HepG2 (cell line): Measurements from ENCODE around the gene FNDC10. TPM values are rescaled to one million over a fixed set of nuclear protein-coding genes. Genes with fewer than 3 reads are reported as not detected.

Experiments
- ATAC-seq: fragments of 200-7000 bp; cut with Tn5 transposase; 3 replicates; pipeline ENCODE4 v1.9.1; 2020; ENCODE audit warnings: mild to moderate bottlenecking, moderate library complexity
- BruUV-seq: library from RNA; stranded (reverse); fragments of 400-500 nt; replicated peaks from 2 replicates; lab custom pipeline; 2021; lab: Mats Ljungman, UMichigan
- CTCF ChIA-PET: fragments of 300-600 bp; formaldehyde crosslinking; extraction: SDS; loops from one replicate; lab custom pipeline; 2021; ENCODE audit warnings: low total read pairs, inconsistent platforms, low intra/inter-chr PET ratio; lab: Yijun Ruan, JAX
- POLR2A ChIA-PET: fragments of 350-600 bp; sonication (Branson Sonifier 250); formaldehyde crosslinking; loops from one replicate; lab custom pipeline; 2020; ENCODE audit warnings: antibody characterized with exemption, inconsistent platforms; lab: Yijun Ruan, JAX
- DNase-seq: peaks from one replicate; pipeline ENCODE4 v3.0.0-alpha.2; 2015; ENCODE audit warnings: low spot score
- FAIRE-seq: peaks from 3 replicates; lab custom pipeline; 2011; peaks lifted over from hg19 to GRCh38; lab: Jason Lieb, UNC
- H2AFZ ChIP-seq: one replicate; pipeline ENCODE4 v1.6.1; 2011; ENCODE audit warnings: low read length, inconsistent platforms
- H3K27ac ChIP-seq: fragments of 300-600 bp; 3 replicates; pipeline ENCODE4 v1.8.0; 2011; ENCODE audit warnings: mixed run types, mild to moderate bottlenecking, mixed read lengths, low read length, inconsistent platforms; ENCODE audit not compliant: insufficient read depth; ENCODE audit errors: extremely low read length
- H3K27me3 ChIP-seq, 2 experiments: fragments of 200-600 bp in 1 of 2; 2 replicates in 1 of 2; 3 replicates in 1 of 2; pipeline versions ENCODE4 v1.6.0 to v1.8.0; 2011; ENCODE audit warnings: low read length in 2 of 2, mild to moderate bottlenecking in 2 of 2, moderate library complexity in 2 of 2, inconsistent platforms in 1 of 2; ENCODE audit not compliant: insufficient read depth in 2 of 2, control insufficient read depth in 1 of 2
- H3K36me3 ChIP-seq, 2 experiments: fragments of 200-600 bp in 1 of 2; replicated peaks in 1 of 2; 2 replicates in 1 of 2; 3 replicates in 1 of 2; pipeline versions ENCODE4 v1.5.1 to v1.8.0; 2011; ENCODE audit warnings: low read length in 2 of 2, inconsistent platforms in 1 of 2; ENCODE audit not compliant: insufficient read depth in 2 of 2, control insufficient read depth in 1 of 2
- H3K4me1 ChIP-seq: 2 replicates; pipeline ENCODE4 v1.5.1; 2012; ENCODE audit warnings: low read length, inconsistent platforms; ENCODE audit not compliant: insufficient read depth
- H3K4me2 ChIP-seq: 2 replicates; pipeline ENCODE4 v1.6.0; 2011; ENCODE audit warnings: low read depth, low read length, inconsistent platforms
- H3K4me3 ChIP-seq, 3 experiments: fragments of 200-600 bp in 1 of 3; sonication (generic), shearing (Covaris generic) in 1 of 3; replicated peaks in 1 of 3; 2 replicates each; pipeline ENCODE4 v1.5.1; 2011 to 2016; ENCODE audit warnings: low read length in 3 of 3, inconsistent platforms in 2 of 3, low read depth in 2 of 3, mild to moderate bottlenecking in 2 of 3, control low read depth in 1 of 3, mixed read lengths in 1 of 3; ENCODE audit not compliant: insufficient read depth in 1 of 3
- H3K79me2 ChIP-seq: one replicate; pipeline ENCODE4 v1.6.1; 2011; ENCODE audit warnings: low read length, inconsistent platforms; ENCODE audit not compliant: insufficient read depth
- H3K9ac ChIP-seq: 2 replicates; pipeline ENCODE4 v1.6.0; 2011; ENCODE audit warnings: mild to moderate bottlenecking, low read depth, low read length, inconsistent platforms; ENCODE audit not compliant: insufficient read depth
- H3K9me3 ChIP-seq: 2 replicates; pipeline ENCODE4 v1.5.1; 2012; ENCODE audit warnings: mild to moderate bottlenecking, low read length
- H4K20me1 ChIP-seq: 2 replicates; pipeline ENCODE4 v1.6.0; 2011; ENCODE audit warnings: inconsistent platforms, mild to moderate bottlenecking, low read length, moderate library complexity; ENCODE audit not compliant: insufficient read depth
- BORCS8-MEF2B ChIP-seq: sonication (generic); formaldehyde crosslinking; IDR thresholded peaks from 2 replicates; pipeline ENCODE4 v1.8.0; 2022; ENCODE audit warnings: mild to moderate bottlenecking, missing genetic modification reagents
- BRF2 ChIP-seq: sonication (generic); formaldehyde crosslinking; IDR thresholded peaks from 2 replicates; pipeline ENCODE4 v1.8.1; 2022; ENCODE audit warnings: mild to moderate bottlenecking, missing genetic modification reagents
- HNRNPLL ChIP-seq: fragments of 200-400 bp; formaldehyde crosslinking; IDR thresholded peaks from 2 replicates; pipeline ENCODE4 v1.6.1; 2017; ENCODE audit warnings: mild to moderate bottlenecking, low read depth, low read length; ENCODE audit not compliant: poor library complexity, severe bottlenecking
- HOXA9 ChIP-seq: sonication (generic); formaldehyde crosslinking; IDR thresholded peaks from 2 replicates; pipeline ENCODE4 v1.8.1; 2022; ENCODE audit warnings: missing genetic modification reagents, mild to moderate bottlenecking, moderate library complexity, borderline replicate concordance
- MNT ChIP-seq: fragments of 450-650 bp; IDR thresholded peaks from 2 replicates; pipeline ENCODE4 v1.6.1; 2016
- MTF2 ChIP-seq: sonication (generic); formaldehyde crosslinking; IDR thresholded peaks from 2 replicates; pipeline ENCODE4 v1.5.0; 2020; ENCODE audit warnings: missing genetic modification reagents, borderline replicate concordance
- NR2C2 ChIP-seq: sonication (generic); formaldehyde crosslinking; IDR thresholded peaks from 2 replicates; pipeline ENCODE4 v1.4.0; 2020; ENCODE audit warnings: missing genetic modification reagents, mild to moderate bottlenecking, moderate library complexity, borderline replicate concordance
- PHF8 ChIP-seq: sonication (generic); formaldehyde crosslinking; IDR thresholded peaks from 2 replicates; pipeline ENCODE4 v1.5.0; 2020; ENCODE audit warnings: missing genetic modification reagents
- REXO4 ChIP-seq: sonication (generic); formaldehyde crosslinking; IDR thresholded peaks from 2 replicates; pipeline ENCODE4 v1.8.0; 2022; ENCODE audit warnings: missing genetic modification reagents, mild to moderate bottlenecking, borderline replicate concordance
- RFX3 ChIP-seq: IDR thresholded peaks from 2 replicates; pipeline ENCODE4 v1.6.1; 2016; ENCODE audit warnings: missing biosample characterization, missing genetic modification reagents
- SMARCE1 ChIP-seq: fragments of 450-650 bp; IDR thresholded peaks from 2 replicates; pipeline ENCODE4 v1.6.1; 2017; ENCODE audit warnings: borderline replicate concordance
- THYN1 ChIP-seq: sonication (generic); formaldehyde crosslinking; IDR thresholded peaks from 2 replicates; pipeline ENCODE4 v1.8.1; 2023; ENCODE audit warnings: low read depth, mild to moderate bottlenecking, moderate library complexity, missing genetic modification reagents, borderline replicate concordance
- ZFP62 ChIP-seq: sonication (generic); formaldehyde crosslinking; IDR thresholded peaks from 2 replicates; pipeline ENCODE4 v1.4.0; 2020; ENCODE audit warnings: missing genetic modification reagents
- ZKSCAN1 ChIP-seq: fragments of 150-350 bp; IDR thresholded peaks from 2 replicates; pipeline ENCODE4 v1.6.1; 2014; ENCODE audit warnings: low read length
- ZNF460 ChIP-seq: sonication (generic); formaldehyde crosslinking; IDR thresholded peaks from 2 replicates; pipeline ENCODE4 v1.5.1; 2020; ENCODE audit warnings: missing genetic modification reagents, mild to moderate bottlenecking, borderline replicate concordance
- ZNF576 ChIP-seq: sonication (generic); formaldehyde crosslinking; IDR thresholded peaks from 2 replicates; pipeline ENCODE4 v1.4.0; 2020; ENCODE audit warnings: mild to moderate bottlenecking, missing genetic modification reagents
- ZNF616 ChIP-seq: sonication (generic); formaldehyde crosslinking; IDR thresholded peaks from 2 replicates; pipeline ENCODE4 v1.5.0; 2020; ENCODE audit warnings: low read depth, mild to moderate bottlenecking, missing genetic modification reagents
- WGBS: methylation state at CpG from one replicate; pipeline ENCODE4 v1.1.6; 2017; ENCODE audit warnings: low lambda C conversion rate; 5-methylcytosine and 5-hydroxymethylcytosine counted together
- in situ Hi-C: cut with HindIII; loops from 2 replicates; pipeline ENCODE4 v1.10.0; 2017; ENCODE audit warnings: low pct_unique_long_range_greater_than_20kb; ENCODE audit not compliant: extremely low pct_ligation_motif_present
- intact Hi-C: fragments of 100-400 bp; cut with micrococcal nuclease; formaldehyde crosslinking; loops from one replicate; pipeline ENCODE4 v1.10.0; 2022; ENCODE audit not compliant: unreplicated experiment
- polyA plus RNA-seq, 8 experiments: library from polyadenylated mRNA; depleted of rRNA in 3 of 8; stranded (reverse) in 7 of 8; unstranded in 1 of 8; fragments of >200 nt; fragmentation: Illumina TruSeq in 4 of 8; extraction: Trizol in 4 of 8; gene quantifications; 2 replicates each; pipeline versions ENCODE4 v1.2.1 to v1.2.3, GENCODE V29; 2011 to 2016; ENCODE audit warnings: low read depth in 4 of 8, missing spikeins in 1 of 8, mixed read lengths in 1 of 8; ENCODE audit not compliant: insufficient read depth in 1 of 8
- total RNA-seq, 5 experiments: library from RNA; depleted of rRNA; stranded (reverse); fragments of >200 nt; fragmentation: Illumina TruSeq; extraction: Trizol; gene quantifications; 2 replicates each; pipeline ENCODE4 v1.2.3, GENCODE V29; 2016; ENCODE audit warnings: low read depth in 1 of 5

The FNDC10 gene
- total and polyA plus RNA-seq, 2 of the 13 experiments (the other 11 are each of a cell fraction or from before 2014, with no cell fraction given), result 2.2 to 2.5 TPM

GRCh38 chr1:1625404-1625775, 25.5 kb upstream of the FNDC10 start:
- no peak overlapping the region for H3K4me3 ChIP-seq
- H3K4me1 ChIP-seq, result no peaks in the 10 kb centered on the region
- no peaks in the 10 kb centered on the region for H3K9me3 ChIP-seq
- no peaks in the 10 kb centered on the region for H3K79me2 ChIP-seq
- intact Hi-C loops (no loop called here), in situ Hi-C loops (no loop called here)
- TF ChIP-seq BORCS8-MEF2B (CRISPR knock-in tag), result no peak
- TF ChIP-seq NR2C2, result no peak
- TF ChIP-seq ZFP62 (CRISPR knock-in tag), result no peak
- TF ChIP-seq RFX3 (CRISPR knock-in tag), result no peak
- TF ChIP-seq ZNF576, result no peak
- no peak for TF ChIP-seq SMARCE1
- TF ChIP-seq MNT, result no peak
- TF ChIP-seq ZKSCAN1, result no peak
- no peak for TF ChIP-seq PHF8 (CRISPR knock-in tag)
- no peak for TF ChIP-seq ZNF616 (CRISPR knock-in tag)
- no peak for TF ChIP-seq THYN1
- TF ChIP-seq REXO4 (CRISPR knock-in tag), result no peak
- TF ChIP-seq ZNF460 (CRISPR knock-in tag), result no peak
- TF ChIP-seq HNRNPLL, result no peak
- TF ChIP-seq BRF2 (CRISPR knock-in tag), result no peak
- TF ChIP-seq MTF2 (CRISPR knock-in tag), result no peak
- no peak for TF ChIP-seq HOXA9
- WGBS, result over 99% methylated on average over 26 of the region's 28 CpGs
- H3K27ac ChIP-seq, result no peak overlapping the region
- H3K36me3 ChIP-seq, result peaks cover 0 to 2% of the 10 kb centered on the region in 2 experiments; a peak in 1 of 5 replicates
- DNase-seq (no peak), ATAC-seq (no peak), FAIRE-seq (no peak)
- POLR2A ChIA-PET, result no interaction called here
- no peaks in the 10 kb centered on the region for H4K20me1 ChIP-seq
- H3K9ac ChIP-seq, result no peak overlapping the region
- CTCF ChIA-PET, result no interaction called here
- BruUV-seq, result no TSS peak
- H2AFZ ChIP-seq, result no peak overlapping the region
- H3K27me3 ChIP-seq, result no peaks in the 10 kb centered on the region
- H3K4me2 ChIP-seq, result no peak overlapping the region
